HG02943 (cell line): ENCODE results near the gene COL23A1.
"Not testable (repeated sequence)": the region's sequence is repeated elsewhere in the genome, so short reads cannot be mapped to it uniquely, and the experiment has no call there.

Experiments
- ATAC-seq: cut with Tn5 transposase; IDR thresholded peaks from one replicate; pipeline ENCODE4 v1.9.1; 2021; ENCODE audit warnings: mild to moderate bottlenecking, low read depth, moderate library complexity; ENCODE audit not compliant: unreplicated experiment

The COL23A1 gene

GRCh38 chr5:178240341-178240741 lies 349.9 kb downstream of the COL23A1 start:
- ATAC-seq: no peak

DNA sequence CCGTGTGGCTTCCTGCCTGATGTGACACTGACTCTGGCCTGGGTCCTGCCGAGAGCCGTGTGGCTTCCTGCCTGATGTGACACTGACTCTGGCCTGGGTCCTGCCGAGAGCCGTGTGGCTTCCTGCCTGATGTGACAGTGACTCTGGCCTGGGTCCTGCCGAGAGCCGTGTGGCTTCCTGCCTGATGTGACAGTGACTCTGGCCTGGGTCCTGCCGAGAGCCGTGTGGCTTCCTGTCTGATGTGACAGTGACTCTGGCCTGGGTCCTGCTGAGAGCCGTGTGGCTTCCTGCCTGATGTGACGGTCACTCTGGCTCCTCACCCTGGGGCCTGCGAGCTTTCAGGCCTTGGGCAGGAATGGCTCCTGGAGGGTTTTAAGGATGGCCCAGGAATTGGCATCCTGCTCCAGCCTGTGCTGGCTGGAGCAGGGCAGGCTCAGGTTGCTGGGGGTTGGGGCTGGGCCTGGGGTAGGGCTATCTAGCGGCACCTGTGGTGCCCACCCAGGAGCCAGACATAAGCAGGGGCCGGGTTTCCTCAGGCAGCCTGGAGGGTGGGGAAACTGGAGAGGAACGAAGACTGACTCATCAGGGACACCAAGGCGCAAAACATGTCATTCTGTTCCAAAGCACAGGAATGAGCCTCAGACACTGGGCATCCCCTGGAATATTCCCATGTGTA lies 350.4 kb downstream of the COL23A1 start:
- not testable (repeated sequence) for ATAC-seq

- ATAC-seq: no peak
Measured at GRCh38 chr5:178238711-178239592, 351.2 kb downstream of the COL23A1 start.

DNA sequence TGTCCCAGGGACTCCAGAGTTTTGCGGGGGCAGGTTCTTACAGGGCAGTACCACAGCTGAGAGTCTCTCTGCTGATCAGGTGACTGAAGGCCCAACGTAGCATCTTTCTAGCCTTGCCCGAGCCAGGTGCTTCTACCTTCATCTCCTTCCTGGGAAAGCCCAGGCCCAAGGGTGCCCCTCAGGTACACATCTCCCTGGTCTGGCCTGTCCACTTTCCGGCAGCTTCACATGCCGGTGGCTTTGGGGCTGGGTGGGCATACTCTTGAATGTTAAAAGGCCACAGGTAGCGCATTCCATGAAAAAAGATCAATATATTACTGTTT lies 351.9 kb downstream of the COL23A1 start:
- no peak for ATAC-seq

- ATAC-seq: no peak
Measured at GRCh38 chr5:178237431-178238312, 352.5 kb downstream of the COL23A1 start.

DNA sequence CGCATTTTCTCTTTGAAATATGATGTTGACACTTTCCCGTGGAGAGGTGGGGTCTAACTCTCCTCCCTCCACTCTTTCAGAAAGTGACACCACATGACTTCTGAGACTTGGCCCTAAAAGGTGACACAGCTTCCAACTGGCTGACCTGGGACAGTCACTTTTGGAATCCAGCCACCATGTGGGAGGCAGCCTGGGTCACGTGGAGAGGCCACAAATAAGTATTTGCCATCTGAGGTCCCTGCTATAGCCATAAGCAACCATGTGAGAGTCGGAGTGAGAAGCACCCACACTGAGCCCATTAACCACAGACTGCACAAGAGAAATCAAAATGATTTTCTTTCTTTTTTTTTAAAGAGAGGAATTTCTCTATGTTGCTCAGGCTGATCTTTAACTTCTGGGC lies 353.5 kb downstream of the COL23A1 start:
- no peak for ATAC-seq

DNA sequence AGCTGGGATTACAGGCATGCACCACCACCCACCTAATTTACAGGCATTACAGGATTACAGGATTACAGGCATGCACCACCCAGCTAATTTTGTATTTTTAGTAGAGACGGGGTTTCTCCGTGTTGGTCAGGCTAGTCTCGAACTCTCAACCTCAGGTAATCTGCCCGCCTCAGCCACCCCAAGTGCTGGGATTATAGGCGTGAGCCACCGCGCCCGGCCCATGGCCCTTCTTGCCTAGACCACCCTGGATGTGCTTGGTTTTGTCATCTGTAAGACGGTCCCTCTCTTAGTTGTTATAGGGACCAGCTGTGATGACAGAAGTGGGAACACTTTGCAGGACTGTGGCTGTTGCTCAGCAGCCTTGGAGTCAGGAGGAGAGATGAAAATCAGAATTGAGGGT lies 354.1 kb downstream of the COL23A1 start:
- no peak for ATAC-seq

DNA sequence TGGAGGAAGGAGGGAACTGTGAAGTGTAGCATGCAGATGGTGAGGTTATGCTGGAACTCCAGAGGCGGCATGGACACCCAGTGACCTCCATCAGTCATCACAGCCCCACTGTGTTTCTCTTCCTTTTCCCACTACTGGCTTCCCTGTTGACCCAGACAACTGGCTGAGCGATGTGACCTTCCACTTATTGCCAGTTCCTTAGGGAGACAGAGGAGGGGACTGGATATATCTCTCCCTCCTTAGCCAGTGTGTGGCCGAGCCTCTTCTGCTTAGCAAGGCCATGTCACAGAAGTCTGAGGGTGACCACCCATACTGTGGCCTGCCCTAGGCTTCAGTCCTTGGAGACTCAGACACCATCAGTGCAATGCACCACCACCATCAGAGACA lies 354.6 kb downstream of the COL23A1 start:
- ATAC-seq: no peak

- no peak for ATAC-seq
Measured at GRCh38 chr5:178234750-178235587, 355.2 kb downstream of the COL23A1 start.

- ATAC-seq: no peak
Measured at GRCh38 chr5:178234121-178234749, 356.0 kb downstream of the COL23A1 start.

DNA sequence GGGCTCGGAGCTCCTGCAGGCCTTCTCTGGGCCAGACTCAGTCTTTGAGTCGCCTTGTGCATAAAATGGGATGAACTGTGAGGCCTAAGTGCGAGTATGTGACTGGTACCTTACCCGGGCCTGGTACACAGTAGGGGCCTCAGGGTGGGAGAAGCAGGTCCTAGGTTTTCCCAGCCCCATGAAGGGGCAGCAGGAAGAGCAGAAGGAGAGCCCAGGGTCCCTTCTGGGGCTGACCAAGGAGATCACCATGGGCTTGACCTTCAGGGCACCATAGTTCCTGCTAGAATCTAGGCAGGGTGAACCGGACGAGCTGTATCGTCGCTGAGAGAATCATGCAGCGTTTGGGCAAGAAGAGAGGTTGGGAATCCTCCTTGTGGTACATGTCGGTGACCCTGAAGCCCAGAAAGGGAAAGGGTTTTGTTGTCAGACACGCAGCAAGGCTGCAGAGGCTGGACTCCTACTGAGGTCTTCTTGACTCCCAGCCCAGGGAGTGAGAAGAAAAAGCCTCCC lies 357.2 kb downstream of the COL23A1 start:
- ATAC-seq: no peak

- ATAC-seq: peak; percentile 59
Measured at GRCh38 chr5:178232124-178232919, 357.9 kb downstream of the COL23A1 start, which contains the start of gene PHYKPL. TSS of gene PHYKPL (minus strand) at chr5:178232802. CDS start at chr5:178232550, 252 bp downstream.

- peak; percentile 4 for ATAC-seq
Measured at GRCh38 chr5:178231539-178232123, 358.6 kb downstream of the COL23A1 start.

- no peak for ATAC-seq
Measured at GRCh38 chr5:178230879-178231538, 359.2 kb downstream of the COL23A1 start.

DNA sequence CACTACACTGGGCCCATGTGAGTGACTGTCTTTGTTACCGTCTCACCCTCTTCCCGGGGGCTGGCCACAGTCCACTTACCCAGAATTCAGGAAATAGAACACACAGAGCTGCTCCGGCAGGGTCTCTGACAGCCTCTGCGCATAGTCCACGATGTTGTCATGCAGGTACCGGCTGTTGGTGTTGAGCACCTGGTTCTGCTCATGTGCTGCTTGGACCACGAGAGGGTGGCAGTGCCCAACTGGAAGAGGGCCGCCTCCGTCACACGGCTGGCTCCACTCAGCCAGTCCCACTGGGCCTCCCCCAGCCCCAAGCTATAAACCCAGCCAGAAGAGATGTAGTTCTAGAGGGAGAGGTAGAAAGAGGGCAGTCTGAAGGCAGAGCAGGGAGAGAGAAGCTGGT lies 360.3 kb downstream of the COL23A1 start:
- no peak for ATAC-seq

- not testable (repeated sequence) for ATAC-seq
Measured at GRCh38 chr5:178229111-178229510, 361.1 kb downstream of the COL23A1 start.

- ATAC-seq: no peak
Measured at GRCh38 chr5:178228609-178229008, 361.6 kb downstream of the COL23A1 start.

- no peak for ATAC-seq
Measured at GRCh38 chr5:178227929-178228328, 362.3 kb downstream of the COL23A1 start.
